Cardiac septum (tissue), 1 donor: ENCODE measurements around the gene KPNA2. TPM values are rescaled to one million over a fixed set of nuclear protein-coding genes. Genes with fewer than 3 reads are reported as not detected.
"Not testable (repeated sequence)": the region's sequence is repeated elsewhere in the genome, so short reads cannot be mapped to it uniquely, and the experiment has no call there.

ENCODE experiments used
- DNase-seq: peaks from one replicate; pipeline ENCODE4 v3.0.0-alpha.2; 2020; ENCODE audit warnings: low spot score
- intact Hi-C: fragments of 100-400 bp; cut with DNase I; formaldehyde crosslinking; loops from one replicate; pipeline ENCODE4 v1.14.0; 2022
- total RNA-seq: library from RNA; stranded (reverse); fragmentation: NEBNext Ultra II Directional; extraction: Animal tissue kit (Norgen Biotek cat#: 25700); gene quantifications from one replicate; pipeline ENCODE4 v1.2.1, GENCODE V29; 2021
- donor health status: DM: no; HTN: no; CAD: no.

Gene KPNA2
- total RNA-seq, 1 donor from 2014 or later = 20.7 TPM

DNA sequence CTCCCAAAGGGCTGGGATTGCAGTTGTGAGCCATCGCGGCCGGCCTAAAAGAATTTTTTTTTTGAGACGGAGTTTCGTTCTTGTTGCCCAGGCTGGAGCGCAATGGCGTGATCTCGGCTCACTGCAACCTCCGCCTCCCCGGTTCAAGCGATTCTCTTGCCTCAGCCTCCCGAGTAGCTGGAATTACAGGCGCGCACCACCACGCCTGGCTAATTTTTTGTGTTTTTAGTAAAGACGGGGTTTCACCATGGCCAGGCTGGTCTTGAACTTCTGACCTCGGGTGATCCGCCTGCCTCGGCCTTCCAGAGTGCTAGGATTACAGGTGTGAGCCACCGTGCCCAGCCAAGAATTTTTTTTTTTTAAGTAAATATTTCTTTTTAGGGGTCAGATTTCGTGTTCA, 17.0 kb upstream of the KPNA2 start:
- intact Hi-C loops, DNase-seq: not testable (repeated sequence)

DNA sequence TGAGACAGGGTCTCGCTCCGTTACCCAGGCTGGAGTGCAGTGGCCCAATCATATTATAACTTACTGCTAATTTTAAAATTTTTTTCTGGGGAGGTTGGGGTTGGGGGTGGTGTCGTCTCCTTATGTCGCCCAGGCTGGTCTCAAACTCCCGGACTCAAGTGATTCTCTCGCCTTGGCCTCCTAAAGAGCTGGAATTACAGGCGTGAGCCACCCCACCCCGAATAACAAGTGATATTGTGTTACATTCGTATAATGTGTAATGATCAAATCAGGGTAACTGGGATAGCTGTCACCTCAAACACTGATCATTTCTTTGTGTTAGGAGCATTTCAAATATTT, 16.2 kb upstream of the KPNA2 start:
- no peak for DNase-seq
- intact Hi-C loops = loop anchor here (1.0 kb wide), 1 partner anchor 26 kb away; no protein-coding TSS in a partner anchor

DNA sequence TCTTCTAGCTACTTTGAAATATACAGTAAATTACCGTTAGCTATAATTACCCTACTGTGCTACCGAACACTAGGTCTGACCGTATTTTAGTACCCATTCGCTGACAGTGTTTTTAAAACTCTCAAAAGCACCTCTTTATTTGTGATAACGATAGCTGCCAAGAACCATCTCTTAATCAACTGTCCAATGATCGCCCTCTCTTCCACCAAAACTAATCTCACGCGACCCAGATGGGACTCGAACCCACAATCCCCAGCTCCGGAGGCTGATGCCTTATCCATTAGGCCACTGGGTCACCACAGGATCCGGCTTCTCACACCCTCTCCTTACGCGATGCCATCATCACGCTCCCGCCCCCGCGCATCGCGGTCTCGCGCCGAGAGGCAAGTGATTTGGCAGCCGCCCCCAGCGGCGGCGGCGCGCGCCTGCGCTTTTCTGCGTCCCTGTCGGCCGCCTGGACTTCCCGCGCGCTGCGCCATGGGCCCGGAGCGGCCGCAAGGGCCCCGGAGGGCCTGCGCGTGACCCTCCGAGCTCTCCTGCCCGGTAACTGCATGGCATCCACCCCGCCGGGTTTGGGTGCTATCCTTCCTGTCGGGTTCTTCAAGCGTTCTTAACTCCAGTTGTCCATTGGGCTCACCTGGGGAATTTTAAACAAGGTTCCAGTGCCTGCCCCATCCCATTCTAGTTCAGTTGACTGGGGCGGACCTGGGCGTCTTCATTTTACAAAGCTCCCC, 15.7 kb upstream of the KPNA2 start:
- peak; percentile 97 for DNase-seq
- intact Hi-C loops = loop anchor here (1.0 to 2.0 kb wide), 2 partner anchors 27 to 83 kb away; no protein-coding TSS in a partner anchor

DNA sequence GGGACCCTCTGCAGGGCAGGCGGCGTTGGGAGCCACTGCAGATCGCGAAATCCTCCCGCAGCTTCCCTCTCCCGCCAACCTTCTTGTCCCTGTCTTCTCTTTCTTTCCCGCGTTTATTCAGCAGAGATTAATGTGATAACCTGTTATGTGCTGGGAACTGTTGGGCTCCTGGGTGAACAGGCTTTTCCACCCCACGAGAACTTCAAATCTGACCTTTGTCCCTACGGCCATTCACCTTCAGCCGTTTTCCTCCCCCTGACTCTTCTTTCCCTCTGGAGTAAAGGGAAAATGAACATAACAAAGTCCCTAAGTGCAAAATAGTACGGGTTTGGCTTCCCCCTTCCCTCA, 15.2 kb upstream of the KPNA2 start:
- no peak for DNase-seq
- intact Hi-C loops = loop anchor here (2.0 kb wide), 1 partner anchor 82 kb away; no protein-coding TSS in a partner anchor

DNA sequence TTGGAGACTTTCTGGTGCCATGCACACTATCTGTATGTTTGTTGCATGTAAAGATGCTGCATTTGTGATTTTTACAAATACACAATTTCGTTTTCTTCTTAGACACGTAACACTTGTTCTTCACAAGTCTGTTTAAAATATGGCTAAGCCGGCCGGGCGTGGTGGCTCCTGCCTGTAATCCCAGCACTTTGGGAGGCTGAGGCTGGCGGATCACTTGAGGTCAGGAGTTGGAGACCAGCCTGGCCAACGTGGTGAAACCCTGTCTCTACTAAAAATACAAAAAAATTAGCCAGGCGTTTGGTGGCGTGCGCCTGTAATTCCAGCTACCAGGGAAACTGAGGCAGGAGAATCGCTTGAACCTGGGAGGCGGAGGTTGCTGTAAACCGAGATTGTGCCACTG, 14.7 kb upstream of the KPNA2 start:
- not testable (repeated sequence) for DNase-seq
- intact Hi-C loops = loop anchor here (2.0 kb wide), 1 partner anchor 82 kb away; no protein-coding TSS in a partner anchor

DNA sequence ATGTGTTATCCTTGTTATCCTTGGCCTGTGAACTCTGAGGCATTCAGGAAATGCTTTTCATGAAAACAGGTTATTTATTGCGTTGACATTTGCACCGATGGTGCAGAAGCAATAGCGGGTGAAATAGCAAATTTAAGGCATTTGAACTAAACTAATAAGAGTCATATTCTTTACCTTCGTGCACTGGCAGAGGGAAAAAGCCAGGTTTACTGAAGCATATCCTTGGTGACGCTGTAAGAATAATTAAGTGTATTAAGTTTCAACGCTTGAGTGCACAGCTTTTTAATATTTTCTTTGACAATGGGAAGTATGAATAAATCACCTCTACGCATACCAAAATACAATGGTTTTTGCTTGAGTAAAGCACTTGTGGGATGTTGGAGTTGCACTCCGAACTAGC, 13.6 kb upstream of the KPNA2 start:
- DNase-seq = no peak
- intact Hi-C loops = loop anchor here (2.0 kb wide), 1 partner anchor 81 kb away; no protein-coding TSS in a partner anchor

DNA sequence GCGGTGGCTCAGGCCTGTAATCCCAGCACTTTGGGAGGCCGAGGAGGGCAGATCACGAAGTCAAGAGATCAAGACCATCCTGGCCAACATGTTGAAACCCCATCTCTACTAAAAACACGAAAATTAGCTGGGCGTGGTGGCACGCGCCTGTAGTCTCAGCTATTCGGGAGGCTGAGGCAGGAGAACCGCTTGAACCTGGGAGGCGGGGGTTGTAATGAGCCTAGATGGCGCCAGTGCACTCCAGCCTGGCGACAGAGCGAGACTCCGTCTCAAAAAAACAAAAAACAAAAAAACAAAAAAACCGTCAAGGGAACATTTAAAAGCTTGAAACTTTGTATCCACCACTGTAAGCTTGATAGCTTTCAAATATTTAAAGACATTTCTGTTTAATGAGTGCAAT, 13.0 kb upstream of the KPNA2 start:
- intact Hi-C loops, DNase-seq: not testable (repeated sequence)

DNA sequence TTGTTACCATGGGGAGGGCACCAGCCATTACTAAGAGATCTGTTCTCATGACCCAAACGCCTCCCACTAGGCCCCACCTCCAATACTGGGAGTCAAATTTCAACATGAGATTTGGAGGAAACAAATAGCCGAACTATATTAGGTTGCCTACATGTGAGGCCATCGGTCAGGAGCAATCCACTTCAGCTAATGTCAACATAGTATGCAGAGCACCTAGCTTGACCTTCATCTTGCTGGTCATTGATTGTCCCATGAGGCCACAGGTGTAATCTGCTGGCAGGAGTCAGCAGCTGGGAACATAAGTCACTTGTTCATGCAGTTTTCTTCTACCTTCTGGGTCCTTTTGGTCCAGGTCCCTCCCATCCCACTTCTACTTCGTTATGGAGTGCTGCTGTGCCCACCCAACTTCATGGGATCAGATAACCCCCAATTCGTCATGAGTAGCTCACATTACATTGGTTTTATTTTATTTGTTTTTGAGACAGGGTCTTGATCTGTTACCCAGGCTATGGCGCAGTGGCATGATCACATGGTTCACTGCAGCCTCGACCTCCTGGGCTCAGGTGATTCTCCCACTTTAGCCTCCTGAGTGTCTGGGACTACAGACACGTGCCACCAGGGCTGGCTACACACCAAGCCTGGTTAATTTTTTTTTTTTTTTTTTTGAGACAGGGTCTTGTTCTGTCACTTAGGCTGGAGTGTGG, 5.9 kb upstream of the KPNA2 start:
- DNase-seq = no peak
- intact Hi-C loops = no loop called here

DNA sequence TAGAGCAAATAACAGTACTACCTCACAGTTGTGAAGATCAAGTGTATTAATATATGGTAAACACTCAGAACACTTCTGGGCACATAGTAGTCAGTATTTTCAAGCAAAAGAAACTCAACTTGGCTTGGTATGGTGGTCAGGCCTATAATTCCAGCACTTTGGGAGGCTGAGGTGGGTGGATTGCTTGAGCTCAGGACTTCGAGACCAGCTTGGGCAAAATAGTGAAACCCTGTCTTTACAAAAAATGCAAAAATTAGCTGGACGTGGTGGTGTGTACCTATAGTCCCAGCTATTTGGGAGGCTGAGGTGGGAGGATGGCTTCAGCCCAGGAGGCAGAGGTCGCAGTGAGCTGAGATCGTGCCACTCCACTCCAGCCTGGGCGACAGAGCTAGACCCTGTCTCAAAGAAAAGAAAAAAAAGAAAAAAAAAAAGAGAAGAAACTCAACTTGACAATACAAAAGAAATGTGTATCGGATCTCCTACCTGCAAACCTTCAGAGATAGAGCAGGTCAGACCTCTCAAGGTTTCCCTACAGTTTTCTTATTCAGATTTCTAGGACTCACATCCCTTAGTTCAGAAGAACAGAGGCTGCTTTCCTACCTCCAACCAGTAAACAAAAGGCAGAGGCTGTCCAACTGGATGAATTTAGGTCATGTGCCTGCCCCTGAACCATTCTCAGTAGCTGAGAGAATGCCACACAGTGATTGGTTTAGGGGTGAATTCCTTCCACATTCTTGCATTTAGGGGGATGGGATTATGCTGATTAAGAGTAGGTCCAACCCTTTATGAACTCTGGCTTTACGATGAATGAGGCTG, 1.7 kb upstream of the KPNA2 start:
- intact Hi-C loops = no loop called here
- no peak for DNase-seq

DNA sequence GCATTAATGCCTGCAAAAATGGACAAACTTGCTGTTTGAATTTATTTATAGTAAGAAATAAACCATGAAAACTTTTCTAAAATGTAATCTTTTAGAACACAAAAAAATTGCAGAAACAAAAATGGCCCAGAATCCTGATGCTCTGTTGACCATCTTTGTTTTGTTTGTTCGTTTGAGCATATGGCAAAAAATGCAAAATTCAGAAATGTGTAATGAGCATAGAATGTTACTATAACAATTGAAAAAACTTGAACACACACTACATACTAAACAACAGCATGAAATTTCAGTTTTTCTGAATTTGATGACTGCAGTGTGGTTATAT, 1.1 kb upstream of the KPNA2 start:
- no peak for DNase-seq
- intact Hi-C loops = no loop called here

DNA sequence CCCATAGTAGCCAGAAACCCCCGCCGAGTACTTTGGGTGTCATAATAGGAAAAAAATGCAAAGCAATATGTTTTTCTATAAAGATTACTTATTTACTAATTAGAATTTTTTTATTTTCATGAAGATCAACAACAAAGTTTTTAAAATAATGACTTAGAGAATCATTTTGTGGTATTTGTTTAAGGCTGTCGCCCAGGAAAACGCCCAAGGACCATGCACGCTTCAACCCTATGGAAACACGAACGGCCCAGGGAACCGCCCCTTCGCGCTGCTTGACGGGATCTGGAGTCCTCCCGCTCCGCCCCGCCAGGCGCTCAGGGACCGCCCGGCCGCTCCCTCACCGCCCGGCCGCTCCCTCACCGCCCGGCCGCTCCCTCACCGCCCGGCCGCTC, 408 bp upstream of the KPNA2 start:
- peak; percentile 97 for DNase-seq
- intact Hi-C loops = no loop called here

DNA sequence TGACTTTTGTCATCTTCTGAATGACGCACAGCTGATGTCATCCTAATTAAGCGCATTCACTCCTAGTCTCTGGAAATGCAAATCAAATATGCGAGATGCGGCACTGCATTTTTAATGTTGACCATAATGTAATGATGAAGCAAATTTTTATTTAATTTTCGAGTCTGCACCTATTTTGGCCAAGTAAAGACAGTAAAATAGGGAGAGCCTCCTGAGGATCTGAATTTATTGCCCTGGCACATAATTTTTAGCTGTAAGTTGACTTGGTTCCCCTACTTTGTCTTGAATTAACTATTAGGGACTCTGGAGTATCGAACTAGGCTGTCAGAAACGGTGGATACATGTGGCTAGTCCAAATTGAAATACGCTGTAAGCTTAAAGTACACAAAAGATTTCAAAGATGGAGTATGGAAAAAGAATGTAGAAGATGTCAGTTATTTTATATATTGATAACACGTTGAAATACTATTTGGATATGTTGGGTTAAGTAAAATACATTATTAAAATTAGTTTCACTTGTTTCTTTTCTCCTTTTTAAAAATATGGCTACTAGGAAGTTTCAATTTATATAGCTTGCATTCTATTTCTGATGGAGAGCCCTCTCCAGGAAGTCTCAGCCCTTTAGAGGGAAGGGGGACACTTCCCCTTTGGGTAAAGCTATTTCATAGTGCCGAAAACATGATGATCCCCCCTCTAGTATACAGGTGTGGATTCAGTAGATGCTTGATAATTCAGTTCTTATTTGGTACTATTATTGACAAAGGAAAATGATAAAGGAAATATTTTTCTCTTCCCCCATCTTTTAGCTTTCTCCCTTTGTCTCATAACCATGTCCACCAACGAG, 991 bp downstream of the KPNA2 start:
- DNase-seq = no peak
- intact Hi-C loops = no loop called here

DNA sequence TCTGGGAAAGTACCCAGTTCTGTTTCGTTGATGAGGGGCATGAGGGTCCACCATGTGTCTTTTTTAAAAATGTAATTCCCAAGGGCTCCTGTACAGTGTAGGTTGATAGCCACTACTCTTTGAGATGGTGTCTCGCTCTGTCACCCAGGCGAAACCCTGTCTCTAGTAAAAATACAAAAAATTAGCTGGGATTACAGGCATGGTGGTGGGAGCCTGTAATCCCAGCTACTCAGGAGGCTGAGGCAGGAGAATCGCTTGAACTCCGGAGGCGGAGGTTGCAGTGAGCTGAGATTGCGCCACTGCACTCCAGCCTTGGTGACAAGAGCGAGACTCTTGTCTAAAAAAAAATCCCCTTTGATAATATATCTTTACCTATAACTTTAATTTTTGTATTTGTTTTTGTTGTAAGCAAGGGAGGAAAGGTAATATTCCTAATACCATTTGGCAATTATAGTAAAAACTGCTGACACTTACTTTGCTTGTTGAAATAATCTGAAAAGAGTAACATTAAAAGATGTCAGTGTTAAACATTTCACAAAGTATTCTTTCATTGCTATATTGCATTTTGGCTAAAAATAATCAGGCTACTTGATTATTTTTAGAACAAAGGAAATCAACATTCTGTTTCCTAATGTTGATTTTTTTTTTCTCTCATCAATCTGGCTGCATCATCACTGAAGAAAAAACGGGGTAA, 11.8 kb downstream of the KPNA2 start:
- no peak for DNase-seq
- intact Hi-C loops = no loop called here

DNA sequence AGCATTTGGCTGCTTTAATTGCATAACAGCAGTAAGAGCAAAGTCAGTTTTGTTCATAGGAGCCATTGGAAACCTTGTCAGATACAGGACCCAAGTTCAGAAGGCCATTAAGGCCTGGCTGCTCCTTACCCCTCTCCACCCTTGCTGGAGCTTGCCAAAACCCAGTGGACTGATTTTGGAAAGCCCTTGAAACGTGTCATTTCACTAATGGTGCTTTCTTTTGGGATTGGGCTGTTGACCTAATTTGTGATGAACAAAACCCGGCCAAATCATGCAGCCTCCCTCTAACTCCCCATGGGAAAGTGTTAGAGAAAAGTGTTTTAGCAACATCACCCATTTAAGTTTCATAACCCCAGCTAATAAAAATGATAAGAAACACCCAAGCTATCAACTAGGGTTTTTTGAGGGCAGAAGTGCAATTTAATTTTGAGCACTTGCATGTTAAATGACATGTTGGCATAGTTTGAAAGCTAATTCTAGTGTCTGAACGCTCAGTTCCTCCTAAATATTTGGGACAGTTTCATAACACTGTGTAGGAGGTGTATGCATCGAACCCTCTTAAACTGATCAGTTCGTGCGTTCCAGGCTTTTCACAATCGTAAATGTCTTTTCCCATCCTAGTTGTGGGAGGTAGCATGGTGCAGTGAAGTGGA, 12.5 kb downstream of the KPNA2 start:
- DNase-seq, intact Hi-C loops: not testable (repeated sequence)

DNA sequence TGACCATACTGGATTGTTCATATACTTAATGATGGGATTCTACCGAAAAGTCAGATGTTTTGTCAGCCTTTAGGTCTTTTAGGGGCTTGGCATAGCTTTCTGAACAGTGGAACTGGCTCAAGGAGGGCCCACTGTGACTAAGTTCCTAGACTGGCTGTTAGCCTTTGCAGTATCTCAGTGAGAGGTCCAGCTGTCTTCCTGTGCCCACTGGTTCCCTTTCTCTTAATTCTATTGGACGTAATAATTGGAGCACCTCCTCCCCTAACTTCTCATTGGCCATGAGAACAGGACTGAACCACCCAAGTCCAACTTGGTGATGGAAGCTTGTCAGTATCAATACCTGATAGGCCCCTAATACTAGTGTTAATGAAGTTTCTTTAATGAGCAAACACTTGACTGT, 13.5 kb downstream of the KPNA2 start:
- no peak for DNase-seq
- intact Hi-C loops = no loop called here

DNA sequence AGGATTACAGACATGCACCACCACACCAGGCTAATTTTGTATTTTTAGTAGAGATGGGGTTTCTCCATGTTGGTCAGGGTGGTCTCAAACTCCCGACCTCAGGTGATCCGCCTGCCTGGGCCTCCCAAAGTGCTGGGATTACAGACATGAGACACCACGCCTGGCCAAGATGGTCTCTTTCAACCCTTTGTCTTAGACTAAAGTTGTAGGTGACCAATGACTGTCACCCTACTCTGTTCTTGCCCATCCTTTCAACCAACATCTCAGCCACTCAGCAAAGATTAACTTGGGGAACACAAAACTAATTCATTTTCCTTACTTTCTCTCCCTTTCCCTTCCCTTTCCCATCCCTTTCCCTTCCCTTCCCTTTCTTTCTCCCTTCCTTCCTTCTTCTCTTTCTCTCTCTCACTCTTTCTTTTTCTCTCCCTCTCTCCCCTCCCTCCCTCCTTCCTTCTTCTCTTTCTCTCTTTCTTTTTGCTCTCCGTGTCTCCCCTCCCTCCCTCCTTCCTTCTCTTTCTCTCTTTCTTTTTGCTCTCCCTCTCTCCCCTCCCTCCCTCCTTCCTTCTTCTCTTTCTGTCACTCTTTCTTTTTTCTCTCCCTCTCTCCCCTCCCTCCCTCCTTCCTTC, 14.4 kb downstream of the KPNA2 start:
- DNase-seq, intact Hi-C loops: not testable (repeated sequence)

DNA sequence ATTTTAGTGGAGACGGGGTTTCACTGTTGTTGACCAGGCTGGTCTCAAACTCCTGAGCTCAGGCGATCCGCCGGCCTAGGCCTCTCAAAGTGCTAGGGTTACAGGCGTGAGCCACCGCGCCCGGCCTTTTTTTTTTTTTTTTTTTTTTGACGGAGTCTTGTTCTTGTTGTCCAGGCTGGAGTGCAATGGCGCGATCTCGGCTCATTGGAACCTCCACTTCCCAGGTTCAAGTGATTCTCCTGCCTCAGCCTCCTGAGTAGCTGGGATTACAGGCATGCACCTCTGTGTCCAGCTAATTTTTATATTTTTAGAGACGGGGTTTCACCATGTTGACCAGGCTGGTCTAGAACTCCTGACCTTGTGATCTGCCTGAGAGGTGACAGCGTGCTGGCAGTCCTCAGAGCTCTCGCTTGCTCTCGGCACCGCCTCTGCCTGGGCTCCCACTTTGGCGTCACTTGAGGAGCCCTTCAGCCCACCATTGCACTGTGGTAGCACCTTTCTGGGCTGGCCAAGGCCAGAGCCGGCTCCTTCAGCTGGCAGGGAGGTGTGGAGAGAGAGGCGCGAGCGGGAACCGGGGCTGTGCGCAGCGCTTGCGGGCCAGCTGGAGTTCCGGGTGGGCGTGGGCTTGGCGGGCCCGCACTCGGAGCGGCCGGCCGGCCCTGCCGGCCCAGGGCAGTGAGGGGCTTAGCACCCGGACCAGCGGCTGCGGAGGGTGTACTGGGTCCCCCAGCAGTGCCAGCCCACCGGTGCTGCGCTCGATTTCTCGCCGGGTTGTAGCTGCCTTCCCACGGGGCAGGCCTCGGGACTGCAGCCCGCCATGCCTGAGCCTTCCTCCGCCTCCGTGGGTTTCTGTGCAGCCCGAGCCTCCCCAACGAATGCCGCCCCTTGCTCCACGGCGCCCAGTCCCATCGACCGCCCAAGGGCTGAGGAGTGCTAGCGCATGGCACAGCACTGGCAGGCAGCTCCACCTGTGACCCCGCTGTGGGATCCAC, 16.1 kb downstream of the KPNA2 start:
- intact Hi-C loops, DNase-seq: not testable (repeated sequence)
